ENCODE results near the gene MYH9.
"Not testable (repeated sequence)": the region's sequence is repeated elsewhere in the genome, so short reads cannot be mapped to it uniquely, and the experiment has no call there.

MYH9 gene

GRCh38 chr22:36306227-36306626, 81.5 kb downstream of the MYH9 start:
- no peak for DNase-seq

- no peak for DNase-seq
Measured at GRCh38 chr22:36305813-36306212, 82.0 kb downstream of the MYH9 start.

GRCh38 chr22:36304429-36304828, 83.3 kb downstream of the MYH9 start:
- DNase-seq = no peak

- DNase-seq = no peak
Measured at GRCh38 chr22:36303874-36304273, 83.9 kb downstream of the MYH9 start.

- no peak for DNase-seq
Measured at GRCh38 chr22:36303115-36303467, 84.7 kb downstream of the MYH9 start.

- no peak for DNase-seq
Measured at GRCh38 chr22:36302439-36303114, 85.2 kb downstream of the MYH9 start.

GRCh38 chr22:36301851-36302250, 85.9 kb downstream of the MYH9 start:
- DNase-seq = no peak

GRCh38 chr22:36301384-36301828, 86.4 kb downstream of the MYH9 start:
- peak; percentile 77 for DNase-seq

GRCh38 chr22:36300396-36301212, 87.2 kb downstream of the MYH9 start:
- no peak for DNase-seq

GRCh38 chr22:36299911-36300310, 87.9 kb downstream of the MYH9 start:
- DNase-seq = no peak

- DNase-seq = no peak
Measured at GRCh38 chr22:36299295-36299694, 88.5 kb downstream of the MYH9 start.

GRCh38 chr22:36298601-36299000, 89.2 kb downstream of the MYH9 start:
- no peak for DNase-seq

- no peak for DNase-seq
Measured at GRCh38 chr22:36298118-36298517, 89.6 kb downstream of the MYH9 start.

GRCh38 chr22:36297568-36297967, 90.2 kb downstream of the MYH9 start:
- DNase-seq = no peak

- DNase-seq = no peak
Measured at GRCh38 chr22:36296690-36297089, 91.1 kb downstream of the MYH9 start.

- no peak for DNase-seq
Measured at GRCh38 chr22:36295247-36295646, 92.5 kb downstream of the MYH9 start.

GRCh38 chr22:36294801-36295200, 93.0 kb downstream of the MYH9 start:
- DNase-seq = no peak

GRCh38 chr22:36294293-36294620, 93.5 kb downstream of the MYH9 start:
- DNase-seq = no peak

GRCh38 chr22:36293606-36294292, 94.0 kb downstream of the MYH9 start:
- DNase-seq = no peak

- no peak for DNase-seq
Measured at GRCh38 chr22:36292823-36293530, 94.8 kb downstream of the MYH9 start.

- DNase-seq = no peak
Measured at GRCh38 chr22:36291831-36292740, 95.7 kb downstream of the MYH9 start.

GRCh38 chr22:36290391-36291075, 97.2 kb downstream of the MYH9 start:
- DNase-seq = not testable (repeated sequence)

Measured in DMS53 (cell line).